GM12874 (cell line): ENCODE measurements around the gene GLIS1.

Source experiments
- TF ChIP-seq, protein P1 (sequence below): IDR thresholded peaks from 2 replicates; pipeline ENCODE4 v1.5.1; 2011; ENCODE audit warnings: low read depth, mild to moderate bottlenecking, control low read depth, low read length, moderate library complexity; ENCODE audit not compliant: insufficient read depth

Gene GLIS1

DNA sequence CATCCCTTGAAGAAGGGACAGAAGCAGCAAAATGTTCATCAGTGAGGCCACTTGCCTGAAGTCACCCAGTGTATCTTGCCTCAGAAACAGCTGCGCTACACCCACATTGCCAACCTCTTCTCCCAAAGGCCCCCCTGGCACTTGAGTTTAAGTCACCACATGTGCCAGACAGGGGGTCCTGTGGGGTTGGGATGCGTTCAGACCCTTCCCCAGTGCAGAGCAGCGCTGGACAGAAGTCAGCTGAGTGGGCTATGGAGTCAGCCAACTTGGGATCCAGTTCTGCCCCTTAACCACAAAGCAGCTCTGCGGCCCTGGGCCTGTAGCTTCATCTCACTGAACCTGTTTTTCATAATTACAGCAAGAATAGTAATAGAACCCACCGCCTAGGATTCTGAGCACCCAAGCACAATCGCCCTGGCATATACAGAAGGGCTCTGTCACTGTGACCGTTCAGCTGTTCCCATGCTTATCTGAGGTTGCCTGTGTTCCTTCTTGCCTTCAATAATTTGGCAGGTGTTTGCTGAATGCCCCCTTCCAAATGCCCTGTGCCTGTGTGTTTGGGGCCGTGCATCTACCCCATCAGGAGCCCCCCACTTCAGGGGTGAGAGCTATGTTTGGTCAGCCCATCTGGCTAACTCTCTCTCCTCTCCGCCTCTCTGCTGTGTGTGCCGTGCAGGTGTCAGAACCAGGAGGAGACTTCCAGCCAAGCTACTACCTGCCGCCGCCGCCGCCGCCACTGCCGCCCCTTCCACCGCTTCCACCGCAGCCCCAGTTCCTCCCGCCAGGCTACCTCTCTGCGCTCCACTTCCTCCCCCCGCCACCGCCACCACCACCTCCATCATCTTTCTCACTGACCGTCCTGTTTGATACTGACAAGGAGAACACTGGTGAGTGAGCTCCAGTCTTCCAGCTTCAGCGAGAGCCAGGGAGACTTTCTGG is 274.7 kb downstream of the GLIS1 start:
- TF ChIP-seq, protein P1, sequence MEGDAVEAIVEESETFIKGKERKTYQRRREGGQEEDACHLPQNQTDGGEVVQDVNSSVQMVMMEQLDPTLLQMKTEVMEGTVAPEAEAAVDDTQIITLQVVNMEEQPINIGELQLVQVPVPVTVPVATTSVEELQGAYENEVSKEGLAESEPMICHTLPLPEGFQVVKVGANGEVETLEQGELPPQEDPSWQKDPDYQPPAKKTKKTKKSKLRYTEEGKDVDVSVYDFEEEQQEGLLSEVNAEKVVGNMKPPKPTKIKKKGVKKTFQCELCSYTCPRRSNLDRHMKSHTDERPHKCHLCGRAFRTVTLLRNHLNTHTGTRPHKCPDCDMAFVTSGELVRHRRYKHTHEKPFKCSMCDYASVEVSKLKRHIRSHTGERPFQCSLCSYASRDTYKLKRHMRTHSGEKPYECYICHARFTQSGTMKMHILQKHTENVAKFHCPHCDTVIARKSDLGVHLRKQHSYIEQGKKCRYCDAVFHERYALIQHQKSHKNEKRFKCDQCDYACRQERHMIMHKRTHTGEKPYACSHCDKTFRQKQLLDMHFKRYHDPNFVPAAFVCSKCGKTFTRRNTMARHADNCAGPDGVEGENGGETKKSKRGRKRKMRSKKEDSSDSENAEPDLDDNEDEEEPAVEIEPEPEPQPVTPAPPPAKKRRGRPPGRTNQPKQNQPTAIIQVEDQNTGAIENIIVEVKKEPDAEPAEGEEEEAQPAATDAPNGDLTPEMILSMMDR = no peak

DNA sequence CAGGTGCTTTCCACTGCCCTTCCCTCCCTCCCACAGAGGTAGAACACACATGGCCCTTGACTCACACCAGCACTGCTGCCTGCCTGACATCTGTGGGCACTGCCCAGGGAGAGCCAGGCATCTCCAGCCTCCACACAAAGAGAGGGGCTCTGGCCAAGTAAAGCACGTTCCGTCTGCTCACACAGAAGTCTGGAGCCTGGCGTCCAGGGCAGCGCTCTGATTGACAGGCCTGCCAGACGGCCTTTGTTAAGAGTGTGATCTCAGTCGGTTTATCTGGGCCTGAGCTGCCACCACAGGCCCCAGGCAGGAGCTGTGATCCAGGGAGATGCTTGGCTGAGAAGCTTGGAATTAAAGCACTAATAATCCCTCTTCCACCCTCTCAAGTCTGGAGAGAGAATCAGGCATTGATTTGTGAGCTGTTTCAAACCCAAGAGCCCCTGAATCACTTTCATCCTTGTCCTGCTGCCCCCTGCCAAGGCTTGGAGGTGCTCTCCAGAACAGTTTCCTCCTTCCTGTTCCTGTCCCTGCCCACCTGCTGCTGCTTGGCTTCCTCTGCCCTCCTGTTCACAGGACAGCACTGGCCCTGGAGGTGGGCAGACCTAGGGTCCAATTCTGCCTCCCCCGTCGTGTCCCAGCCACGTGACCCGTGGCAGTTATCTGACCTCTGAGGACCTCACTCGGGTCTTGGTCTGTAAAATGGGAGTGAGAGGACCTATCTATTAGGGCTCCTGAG is 276.0 kb downstream of the GLIS1 start:
- TF ChIP-seq, protein P1 = no peak

DNA sequence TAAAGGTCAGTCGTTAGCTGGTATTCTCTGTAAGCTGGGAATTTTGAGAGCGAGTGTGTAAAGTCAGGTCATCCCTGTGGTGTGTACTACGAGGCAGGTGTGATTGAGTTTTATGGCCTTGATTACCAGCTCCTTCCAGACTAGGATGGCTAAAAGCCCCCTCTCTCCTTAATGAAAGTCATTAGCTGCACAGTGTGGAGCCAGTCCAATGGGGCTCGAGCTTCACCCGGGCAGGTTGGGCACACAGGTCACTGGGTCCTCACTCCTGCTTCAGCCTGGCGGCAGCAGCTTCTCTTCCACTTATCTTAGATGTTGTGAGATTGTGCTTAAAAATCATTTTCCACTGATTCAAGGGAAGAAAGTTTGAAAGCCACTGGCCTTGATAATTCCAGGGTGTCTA is 276.8 kb downstream of the GLIS1 start:
- TF ChIP-seq, protein P1 = no peak

GRCh38 chr1:53461323-53462044 is 277.5 kb downstream of the GLIS1 start:
- TF ChIP-seq, protein P1 = no peak

GRCh38 chr1:53460666-53461322 is 278.2 kb downstream of the GLIS1 start:
- TF ChIP-seq, protein P1 = no peak

- TF ChIP-seq, protein P1 = no peak
Measured at GRCh38 chr1:53460211-53460634, 278.7 kb downstream of the GLIS1 start.
